Central memory CD8-positive, alpha-beta T cell (primary cell): ENCODE results near the gene GZMH.

Source experiments
- ATAC-seq: fragments of 150-1000 bp; cut with Tn5 transposase; replicated peaks from 2 replicates; pipeline ENCODE4 v1.10.0; 2022; ENCODE audit warnings: mild to moderate bottlenecking, moderate FRiP score, moderate number of reproducible peaks; ENCODE audit not compliant: poor library complexity, severe bottlenecking; ENCODE audit errors: extremely low read depth
- DNase-seq, 2 donors: peaks; one replicate each; pipeline ENCODE4 v3.0.0; 2021; ENCODE audit warnings: low spot score in 2 of 2
- H3K27ac Mint-ChIP-seq: one replicate; pipeline ENCODE4 v1.8.0; 2022; ENCODE audit warnings: low read depth, mild to moderate bottlenecking, moderate library complexity, mixed read lengths
- H3K27me3 Mint-ChIP-seq: one replicate; pipeline ENCODE4 v1.8.0; 2022; ENCODE audit warnings: mixed read lengths
- H3K36me3 Mint-ChIP-seq: one replicate; pipeline ENCODE4 v1.8.0; 2022; ENCODE audit warnings: mild to moderate bottlenecking, moderate library complexity, mixed read lengths; ENCODE audit not compliant: insufficient read depth
- H3K4me1 Mint-ChIP-seq: one replicate; pipeline ENCODE4 v1.8.0; 2022; ENCODE audit warnings: mixed read lengths
- H3K4me3 Mint-ChIP-seq: one replicate; pipeline ENCODE4 v1.8.0; 2022; ENCODE audit warnings: mild to moderate bottlenecking, moderate library complexity, mixed read lengths
- H3K9me3 Mint-ChIP-seq: one replicate; pipeline ENCODE4 v1.8.0; 2022; ENCODE audit warnings: mixed read lengths

The GZMH gene

GRCh38 chr14:24576771-24577170 is 32.7 kb downstream of the GZMH start:
- DNase-seq = no peak
- Mint-ChIP-seq H3K27me3 (peaks cover 10% of the 10 kb centered on the region), H3K4me1 (no peaks in the 10 kb centered on the region), H3K9me3 (no peaks in the 10 kb centered on the region), H3K27ac (no peak overlapping the region), H3K4me3 (no peak overlapping the region), H3K36me3 (peaks cover 2% of the 10 kb centered on the region)
- ATAC-seq = no peak

GRCh38 chr14:24576182-24576581 is 33.3 kb downstream of the GZMH start, which contains the start of gene CTSG:
Gene CTSG (minus strand): TSS chr14:24576250. CDS start chr14:24576223, 27 bp downstream.
- no peaks in the 10 kb centered on the region for H3K4me1 Mint-ChIP-seq
- H3K27ac Mint-ChIP-seq = no peak within 1 kb of the TSS
- no peak for DNase-seq
- ATAC-seq = no peak
- no peaks in the 10 kb centered on the region for H3K9me3 Mint-ChIP-seq
- peaks cover 14% of the 10 kb centered on the region for H3K27me3 Mint-ChIP-seq
- peaks cover 2% of the 10 kb centered on the region for H3K36me3 Mint-ChIP-seq
- no peak within 1 kb of the TSS for H3K4me3 Mint-ChIP-seq

GRCh38 chr14:24574206-24574774 is 35.2 kb downstream of the GZMH start:
- Mint-ChIP-seq H3K27me3 (peaks cover 23% of the 10 kb centered on the region), H3K4me1 (no peaks in the 10 kb centered on the region), H3K36me3 (no peaks in the 10 kb centered on the region), H3K9me3 (no peaks in the 10 kb centered on the region), H3K4me3 (no peak overlapping the region), H3K27ac (no peak overlapping the region)
- ATAC-seq = no peak
- DNase-seq = no peak

- peaks cover 19% of the 10 kb centered on the region for H3K9me3 Mint-ChIP-seq
- ATAC-seq (no peak), DNase-seq (no peak)
- H3K27ac Mint-ChIP-seq = no peak overlapping the region
- no peaks in the 10 kb centered on the region for H3K36me3 Mint-ChIP-seq
- H3K27me3 Mint-ChIP-seq = peaks cover 27% of the 10 kb centered on the region
- H3K4me3 Mint-ChIP-seq = no peak overlapping the region
- no peaks in the 10 kb centered on the region for H3K4me1 Mint-ChIP-seq
Observed at GRCh38 chr14:24566318-24566717, 43.2 kb downstream of the GZMH start.

- no peak for DNase-seq
- Mint-ChIP-seq H3K27me3 (peaks cover 27% of the 10 kb centered on the region), H3K9me3 (peaks cover 19% of the 10 kb centered on the region), H3K4me1 (no peaks in the 10 kb centered on the region), H3K4me3 (no peak overlapping the region), H3K36me3 (no peaks in the 10 kb centered on the region), H3K27ac (no peak overlapping the region)
- no peak for ATAC-seq
Observed at GRCh38 chr14:24565766-24566165, 43.7 kb downstream of the GZMH start.

- H3K36me3 Mint-ChIP-seq = no peaks in the 10 kb centered on the region
- no peak overlapping the region for H3K27ac Mint-ChIP-seq
- H3K9me3 Mint-ChIP-seq = peaks cover 19% of the 10 kb centered on the region
- no peak overlapping the region for H3K4me3 Mint-ChIP-seq
- H3K27me3 Mint-ChIP-seq = peaks cover 34% of the 10 kb centered on the region
- DNase-seq (no peak), ATAC-seq (no peak)
- no peaks in the 10 kb centered on the region for H3K4me1 Mint-ChIP-seq
Observed at GRCh38 chr14:24563505-24563904, 46.0 kb downstream of the GZMH start.

- no peaks in the 10 kb centered on the region for H3K4me1 Mint-ChIP-seq
- DNase-seq = no peak
- no peak overlapping the region for H3K27ac Mint-ChIP-seq
- H3K27me3 Mint-ChIP-seq = peaks cover 35% of the 10 kb centered on the region
- H3K9me3 Mint-ChIP-seq = peaks cover 4% of the 10 kb centered on the region
- H3K36me3 Mint-ChIP-seq = no peaks in the 10 kb centered on the region
- no peak overlapping the region for H3K4me3 Mint-ChIP-seq
- ATAC-seq = no peak
Observed at GRCh38 chr14:24556756-24557155, 52.7 kb downstream of the GZMH start.
